RKO (cell line): ENCODE results near the gene UCK1.

Experiments used
- DNase-seq: peaks from one replicate; pipeline ENCODE4 v3.0.0-alpha.2; 2016; ENCODE audit warnings: low spot score

Gene UCK1

DNA sequence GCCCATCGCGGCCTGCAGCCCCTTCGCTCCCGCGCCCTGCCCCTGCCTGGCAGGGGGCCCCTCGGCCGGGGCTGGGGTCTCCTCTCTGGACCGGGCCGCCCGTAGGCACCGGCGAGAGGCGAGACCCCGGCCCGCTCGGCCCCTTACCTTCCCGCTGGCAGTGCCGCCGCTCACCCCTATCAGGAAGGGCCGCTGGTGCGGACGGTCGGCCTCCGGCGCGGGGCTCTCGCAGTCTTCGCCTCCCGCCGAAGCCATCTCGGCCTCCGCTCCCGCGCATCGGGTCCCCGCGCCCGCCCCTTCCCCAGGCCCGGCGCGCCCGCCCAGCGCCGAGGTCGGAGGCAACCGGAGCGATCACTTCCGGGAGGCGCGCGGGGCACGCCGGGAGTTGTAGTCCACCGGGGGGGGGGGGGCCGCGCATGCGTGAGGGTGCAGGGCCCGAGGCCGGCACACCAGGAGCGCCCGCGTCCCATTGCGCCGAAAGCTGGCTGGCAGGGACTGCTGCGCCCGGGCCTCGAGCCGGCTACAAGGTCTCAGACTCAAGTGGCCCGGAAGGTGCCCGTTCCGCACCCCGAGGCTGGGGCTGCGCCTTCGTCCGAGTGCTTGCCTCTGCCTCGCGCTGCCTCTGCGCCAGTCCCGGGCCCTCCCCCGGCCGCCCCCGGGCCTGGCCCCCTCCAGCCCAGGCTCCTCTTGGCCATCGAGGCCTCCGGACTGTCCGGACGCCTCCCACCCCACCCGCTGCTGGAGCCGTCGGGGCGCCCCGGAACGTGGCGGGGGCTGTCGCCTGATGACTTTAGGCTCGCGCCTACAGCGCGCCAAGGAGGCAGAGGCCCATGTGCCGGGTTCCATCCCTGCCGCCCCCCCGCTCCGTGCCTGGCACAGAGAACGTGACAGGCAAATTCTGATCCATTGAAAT, at the start of gene UCK1:
Gene UCK1 (minus strand): TSS at position 344 of the 913 bp plus-strand sequence. CDS start 89 bp downstream, at position 255.
- DNase-seq = peak; percentile 92

DNA sequence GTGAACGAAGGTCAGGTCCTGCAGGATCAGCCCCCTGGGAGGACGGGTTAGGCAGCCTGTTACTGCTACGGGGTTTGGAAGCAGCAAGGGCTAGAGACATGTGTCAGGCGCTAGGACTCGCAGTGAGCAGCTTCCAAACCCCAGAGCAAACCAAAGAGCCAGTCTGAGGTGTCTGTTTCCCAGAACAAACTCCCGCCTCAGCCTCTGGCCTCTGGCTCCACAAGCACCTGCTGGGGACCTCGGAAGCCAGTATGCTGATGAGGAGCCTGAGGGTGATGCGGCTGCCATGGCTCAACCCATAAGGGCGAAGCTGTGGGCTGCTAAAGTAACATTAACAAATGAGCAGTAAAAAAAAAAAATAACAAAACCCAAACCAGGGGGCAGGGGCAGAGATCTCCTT, 49.3 kb upstream of the UCK1 start:
- no peak for DNase-seq

DNA sequence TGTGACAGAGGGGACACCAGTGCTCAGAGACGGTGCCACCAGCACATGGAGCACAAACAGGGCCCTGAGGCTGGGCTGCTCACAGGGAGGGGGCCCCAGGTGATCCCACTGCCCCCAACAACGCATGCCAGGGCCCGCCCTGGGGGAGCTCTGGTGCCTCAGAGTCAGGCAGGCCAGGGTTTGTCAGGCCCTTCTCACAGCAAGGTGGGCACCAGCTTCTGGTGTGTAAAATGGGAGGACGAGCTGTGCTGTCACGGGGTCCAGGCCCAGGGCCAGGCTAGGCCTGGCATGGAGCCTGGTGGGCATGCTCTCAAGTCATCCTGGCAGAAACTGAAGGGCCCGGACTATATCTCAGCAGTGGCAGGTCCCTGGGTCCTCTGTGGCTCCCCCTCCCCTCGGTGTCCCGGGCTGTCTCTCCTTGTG, 48.7 kb upstream of the UCK1 start:
- no peak for DNase-seq

DNA sequence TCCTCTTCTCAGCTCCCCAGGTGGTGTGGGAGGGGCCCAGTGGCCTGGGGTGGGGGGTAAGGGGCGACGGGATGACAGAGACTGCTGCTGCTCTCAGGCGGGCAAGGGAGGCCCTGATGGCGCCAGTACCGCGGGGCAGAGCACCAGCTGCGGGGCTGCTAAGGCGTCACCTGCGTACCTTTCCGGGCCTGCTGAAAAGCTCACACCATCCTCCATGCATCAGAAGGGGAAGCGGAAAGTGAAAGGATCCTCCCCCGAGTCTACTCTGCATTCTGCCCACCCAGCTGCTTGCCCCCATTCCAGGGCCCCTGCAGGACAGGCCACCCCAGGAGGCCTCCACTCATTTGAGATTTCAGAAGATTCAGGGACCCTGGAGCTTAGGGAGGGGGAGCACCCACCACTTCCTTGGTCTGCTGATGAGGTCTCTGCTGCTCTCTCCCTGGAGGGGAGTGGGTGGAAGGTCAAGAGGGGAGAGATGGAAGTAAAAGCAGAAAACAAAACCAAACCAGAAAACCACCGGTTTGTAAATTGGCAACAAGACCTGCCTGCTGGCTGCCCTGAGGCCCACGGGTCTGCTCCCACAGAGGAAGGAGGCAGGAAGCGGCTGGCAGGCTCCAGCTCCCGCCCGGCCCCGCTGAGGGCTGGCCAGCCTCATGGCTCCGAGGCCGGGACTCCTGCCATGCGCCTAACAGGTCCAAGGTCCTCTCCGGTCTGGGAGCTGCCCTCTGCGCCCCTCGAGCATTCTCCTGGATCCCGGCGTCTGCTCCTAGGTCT, 47.9 kb upstream of the UCK1 start:
- no peak for DNase-seq

DNA sequence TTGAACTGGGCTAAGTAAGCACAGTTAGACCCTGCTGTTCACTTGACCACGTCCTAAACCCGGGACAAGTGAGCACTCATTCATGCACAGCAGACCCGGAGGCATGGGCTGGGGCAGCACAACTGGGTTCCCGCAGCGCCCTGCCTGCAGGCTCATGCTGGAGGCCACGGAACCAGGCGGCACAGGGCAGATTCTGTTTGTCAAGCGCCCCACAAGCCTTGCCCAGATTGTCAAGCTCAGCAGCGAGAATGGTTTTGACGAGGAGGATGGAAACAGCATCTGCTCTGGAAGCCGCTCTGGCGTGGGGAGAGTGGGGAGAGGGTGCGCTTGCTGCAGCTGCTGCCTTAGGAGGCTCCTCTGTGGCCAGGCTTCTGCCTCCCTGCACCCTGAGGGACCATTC, 47.0 kb upstream of the UCK1 start:
- no peak for DNase-seq

DNA sequence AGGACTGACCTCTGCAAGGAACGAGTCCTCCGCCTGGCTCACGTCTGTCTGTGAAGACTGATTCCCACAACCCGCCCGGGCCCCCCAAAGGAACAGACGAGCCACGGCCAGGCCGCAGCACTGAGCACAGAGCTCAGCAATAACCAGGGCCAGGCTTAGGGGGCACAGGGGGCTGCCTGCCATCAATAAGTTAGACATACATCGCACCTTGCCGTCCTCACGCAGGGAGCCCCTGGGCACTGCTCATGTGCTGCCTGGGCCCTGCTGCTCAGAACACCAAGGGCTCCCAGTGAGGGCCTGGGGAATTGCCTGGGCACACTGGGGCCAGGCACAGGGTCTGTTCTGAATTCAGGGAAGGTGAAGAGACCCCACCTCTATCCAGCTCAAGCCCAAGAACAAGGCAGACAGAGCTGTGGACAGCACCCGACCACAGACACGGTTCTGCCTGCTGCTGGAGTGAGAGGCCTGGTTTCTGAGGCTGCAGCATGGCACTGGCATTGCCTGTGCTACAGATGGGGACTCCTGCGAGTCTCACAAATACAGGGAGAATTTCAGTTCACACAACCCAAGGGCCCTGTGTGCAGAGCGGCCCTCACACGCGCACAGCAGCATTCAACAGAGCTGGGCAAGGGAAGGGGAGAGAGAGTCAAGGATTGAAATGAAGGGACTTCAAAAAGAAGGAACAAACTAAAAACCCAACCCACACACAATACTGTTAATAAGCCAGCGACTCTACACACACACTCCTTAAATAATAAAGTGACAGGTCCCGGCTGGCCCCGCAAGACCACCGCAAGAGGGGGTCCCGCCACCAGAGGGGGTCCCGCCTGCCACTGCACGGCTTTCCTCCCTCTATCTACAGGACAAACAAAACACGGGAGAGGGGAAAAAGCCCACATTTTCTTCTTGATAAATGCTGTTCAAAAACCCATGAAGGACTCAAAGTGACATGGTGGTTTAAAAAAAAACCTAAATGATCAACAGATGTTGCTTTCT, 46.2 kb upstream of the UCK1 start:
- no peak for DNase-seq

DNA sequence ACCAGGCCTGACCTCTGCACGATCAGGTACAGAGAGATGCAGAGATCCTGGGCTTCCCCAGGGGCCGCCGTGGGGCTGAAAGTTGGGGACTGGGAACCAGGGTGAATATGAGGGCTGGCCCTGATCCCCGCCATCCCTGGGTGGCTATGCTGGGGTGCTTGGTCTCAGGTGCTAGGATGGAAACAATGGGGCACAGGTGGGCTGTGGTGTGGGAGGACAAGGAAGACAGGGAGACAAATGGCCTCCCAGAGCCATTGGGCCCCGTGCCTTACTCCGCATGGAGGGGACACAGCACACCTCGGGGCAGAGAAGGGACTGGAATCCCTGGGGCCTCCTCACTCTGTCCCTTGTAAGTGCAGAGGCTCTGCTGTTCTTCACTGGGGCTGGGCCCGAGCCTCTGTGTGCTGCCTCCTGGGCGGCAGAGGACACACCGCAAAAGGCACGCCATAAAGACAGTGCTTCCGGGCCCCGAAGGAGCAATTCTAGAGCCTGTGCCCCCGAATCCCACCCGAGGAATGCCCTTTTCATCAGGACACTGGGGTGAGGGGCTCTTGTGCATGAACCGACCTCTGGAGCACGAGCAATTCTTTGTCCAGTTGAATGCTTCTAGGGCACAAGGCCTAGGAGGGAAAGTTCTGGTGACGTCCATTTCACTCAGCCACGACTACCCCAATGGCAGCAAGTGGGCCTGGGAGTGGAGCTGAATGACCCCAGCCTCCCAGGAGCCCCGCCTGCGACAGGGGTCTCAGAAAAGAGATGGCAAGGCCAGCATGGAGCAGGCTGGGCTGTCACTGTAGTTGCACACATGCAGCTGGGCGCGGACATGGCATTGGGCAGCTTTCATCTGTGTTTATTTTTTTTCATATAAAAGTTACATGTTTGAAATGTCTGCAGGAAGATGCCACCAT, 45.1 kb upstream of the UCK1 start:
- DNase-seq = no peak

DNA sequence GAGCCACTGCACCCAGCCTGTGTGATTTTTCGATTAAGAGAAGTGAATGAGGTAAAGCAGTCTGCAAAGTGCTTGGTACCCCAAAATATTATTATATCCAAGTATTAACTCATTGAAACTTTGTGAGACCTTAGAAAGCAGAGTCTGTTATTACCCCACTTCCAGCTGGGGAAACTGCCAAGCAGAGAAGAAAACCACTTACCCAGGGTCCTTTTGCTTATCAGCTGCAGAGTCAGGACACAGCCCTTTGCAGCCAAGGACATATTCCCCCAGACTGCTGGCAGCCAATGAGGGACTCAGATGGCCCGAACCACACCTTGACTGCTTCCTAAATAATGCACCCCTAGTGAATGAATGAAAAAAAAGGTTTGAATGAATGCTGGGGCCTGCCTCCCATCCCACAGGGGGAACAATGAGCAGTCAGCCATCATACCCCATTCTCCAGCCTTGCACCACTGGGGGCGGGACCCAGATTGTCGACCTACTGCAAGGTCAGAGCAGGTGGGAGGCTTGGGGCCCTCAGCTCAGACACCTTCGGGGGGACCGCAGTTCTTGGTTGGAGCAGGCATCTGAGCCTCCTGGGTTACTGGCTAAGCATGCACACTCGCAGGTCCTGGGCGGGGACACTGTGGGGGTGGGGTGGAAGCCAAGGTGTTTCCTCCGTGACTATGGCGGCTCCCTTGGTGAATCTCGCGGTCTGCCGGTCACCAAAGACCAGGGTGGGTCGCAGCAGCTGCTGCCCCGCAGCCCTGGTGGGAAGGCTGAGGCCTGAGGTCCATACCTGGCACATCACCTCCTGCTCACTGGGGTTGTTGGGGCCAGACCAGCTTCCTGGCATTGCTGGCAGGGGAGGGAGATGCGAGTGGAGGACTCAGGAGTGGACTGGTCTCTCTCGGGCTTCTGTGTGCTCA, 43.9 kb upstream of the UCK1 start:
- DNase-seq = no peak

DNA sequence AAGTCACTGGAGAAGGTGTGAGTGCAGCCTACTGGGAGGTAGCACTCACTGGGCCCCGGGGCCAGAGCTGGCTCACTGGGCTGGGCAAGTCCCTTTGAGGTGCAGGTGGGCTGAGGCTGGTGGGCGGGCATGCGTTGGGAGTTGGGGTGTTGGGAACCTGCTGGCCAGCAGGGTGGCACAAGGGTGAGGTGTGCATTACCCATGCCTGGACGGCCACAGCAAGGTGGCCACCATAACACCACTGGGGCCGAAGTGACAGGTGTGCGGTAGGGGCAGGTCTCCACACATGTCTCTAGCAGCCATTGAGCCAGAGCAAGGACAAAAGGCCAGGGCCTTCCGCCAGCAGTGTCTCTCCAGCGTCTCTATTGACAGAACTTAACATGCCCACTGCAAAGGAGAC, 36.8 kb upstream of the UCK1 start:
- no peak for DNase-seq

DNA sequence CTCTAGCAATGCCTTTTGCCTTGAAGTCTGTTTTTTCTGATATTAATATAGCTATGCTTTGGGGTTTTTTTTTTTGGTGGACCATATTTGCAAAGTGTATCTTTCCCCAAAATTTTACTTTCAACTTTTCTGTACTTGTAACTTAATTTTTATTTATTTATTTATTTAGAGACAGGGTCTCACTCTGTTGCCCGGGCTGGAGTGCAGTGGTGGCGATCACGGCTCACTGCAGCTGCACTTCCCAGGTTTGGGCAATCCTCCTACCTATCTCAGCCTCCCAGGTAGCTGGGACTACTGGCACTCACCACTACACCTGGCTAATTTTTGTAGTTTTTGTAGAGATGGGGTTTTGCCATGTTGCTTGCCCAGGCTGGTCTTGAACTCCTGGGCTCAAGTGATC, 35.1 kb upstream of the UCK1 start:
- DNase-seq = no peak

DNA sequence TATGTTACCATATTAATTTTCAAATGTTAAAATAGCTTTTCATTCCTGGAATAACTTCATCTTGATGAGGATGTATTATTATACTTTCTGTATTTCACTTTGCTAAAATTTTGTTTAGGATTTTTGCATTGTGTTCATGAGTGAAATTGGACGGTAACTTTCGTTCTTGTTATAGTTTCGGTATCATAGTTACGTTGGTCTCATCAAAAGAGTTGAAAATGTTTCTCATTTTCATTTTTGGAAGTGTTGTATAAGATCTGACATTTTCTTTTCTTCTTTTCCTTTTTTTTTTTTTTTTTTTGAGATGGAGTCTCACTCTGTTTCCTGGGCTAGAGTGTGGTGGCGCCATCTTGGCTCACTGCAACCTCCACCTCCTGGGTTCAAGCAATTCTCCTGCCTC, 34.3 kb upstream of the UCK1 start:
- no peak for DNase-seq

DNA sequence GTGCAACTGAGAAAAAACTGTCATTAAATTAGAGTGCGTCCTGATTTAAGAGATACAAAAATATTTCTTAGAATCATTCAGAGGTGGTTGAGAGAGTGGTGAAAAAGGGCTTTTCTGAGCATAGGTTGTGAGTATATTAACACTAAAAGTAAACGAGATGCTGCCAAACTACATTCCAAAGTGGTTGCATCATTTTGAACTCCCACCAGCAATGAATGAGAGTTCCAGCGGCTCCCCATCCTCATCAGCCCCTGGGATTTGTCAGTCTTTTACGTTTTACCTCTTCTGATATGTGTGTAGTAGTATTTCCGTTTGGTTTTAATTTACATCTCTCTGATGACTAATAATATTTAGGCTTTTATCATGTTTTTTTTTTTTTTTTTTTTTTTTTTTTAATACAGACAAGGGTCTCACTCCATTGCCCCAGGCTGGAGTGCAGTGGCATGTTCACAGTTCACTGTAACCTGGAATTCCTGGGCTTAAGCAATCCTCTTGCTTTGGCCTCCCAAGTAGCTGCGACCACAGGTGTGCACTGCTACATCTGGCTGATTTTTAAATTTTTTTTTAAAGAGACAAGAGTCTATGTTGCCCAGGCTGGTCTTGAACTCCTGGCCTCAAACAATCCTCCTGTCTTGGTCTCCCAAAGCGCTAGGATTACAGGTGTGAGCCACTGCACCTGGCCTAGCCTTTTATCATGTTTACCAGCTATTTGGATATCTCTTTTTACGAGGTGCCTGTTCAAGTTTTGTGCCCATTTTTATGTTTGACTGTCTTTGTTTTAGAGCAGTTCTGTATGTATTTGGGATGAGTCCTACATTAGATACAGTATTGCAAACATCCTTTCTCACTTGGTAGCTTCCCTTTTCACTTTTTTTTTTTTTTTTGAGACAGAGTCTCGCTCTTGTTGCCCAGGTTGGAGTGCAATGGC, 31.2 kb upstream of the UCK1 start:
- no peak for DNase-seq

DNA sequence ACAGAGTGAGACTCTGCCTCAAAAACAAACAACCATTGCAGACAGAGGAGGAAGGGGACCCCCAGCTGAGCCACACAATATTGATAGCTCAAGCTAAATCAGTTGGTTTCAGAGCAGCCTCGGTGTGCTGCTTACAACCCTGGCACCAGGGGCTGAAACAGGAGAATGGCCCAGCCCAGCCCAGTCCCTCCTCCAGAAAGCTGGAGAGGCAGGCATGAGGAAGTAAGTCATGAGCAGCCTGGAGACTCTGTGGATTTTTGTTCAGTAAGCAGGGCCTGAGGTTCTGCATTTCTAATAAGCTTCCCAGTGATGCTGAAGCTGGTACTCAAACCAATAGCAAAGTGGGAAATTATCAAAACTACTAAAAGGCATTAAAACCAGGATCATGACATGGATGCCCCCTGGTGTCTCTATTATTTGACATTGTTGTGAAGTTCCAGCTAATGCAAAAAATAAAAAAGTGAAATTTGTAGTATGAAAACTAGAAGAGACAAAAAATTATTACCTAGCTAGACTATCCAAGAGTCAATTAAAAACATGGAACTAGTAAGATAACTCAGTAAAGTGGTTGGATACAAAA, 28.4 kb upstream of the UCK1 start:
- DNase-seq = no peak

DNA sequence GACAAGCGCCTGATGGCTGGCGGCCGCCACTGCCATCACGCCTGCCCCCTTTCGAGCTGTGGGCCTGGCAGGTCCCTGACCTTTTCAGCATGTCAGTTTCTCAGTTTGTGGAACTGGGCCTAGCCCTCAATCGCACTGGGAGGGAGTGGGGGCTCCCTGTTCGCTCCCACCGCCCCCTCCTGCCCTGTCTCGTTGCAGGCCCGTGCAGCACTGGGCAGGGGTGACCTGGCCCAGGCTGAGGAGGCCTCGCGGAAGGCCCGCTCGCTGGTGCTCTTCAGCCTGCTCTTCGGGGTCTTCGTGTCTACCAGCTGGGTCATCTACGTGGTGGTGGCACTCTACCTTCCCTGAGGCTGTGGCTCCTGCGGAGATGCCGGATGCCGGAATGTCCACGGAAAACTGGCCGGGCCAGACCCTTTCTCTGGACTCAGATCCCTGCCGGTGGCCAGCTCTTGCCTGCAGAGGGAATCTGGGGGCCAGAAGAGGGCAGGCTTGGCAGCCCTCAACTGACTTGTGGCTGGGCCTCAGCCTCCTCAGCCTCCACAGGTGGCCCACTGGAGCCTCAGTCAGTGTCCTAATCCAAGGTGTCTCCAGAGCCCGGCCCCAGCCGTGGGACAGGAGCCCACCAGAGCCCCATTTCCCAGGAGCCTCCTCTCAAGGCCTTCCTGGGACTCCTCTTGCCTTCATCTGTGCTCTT, 26.9 kb upstream of the UCK1 start:
- DNase-seq = no peak

DNA sequence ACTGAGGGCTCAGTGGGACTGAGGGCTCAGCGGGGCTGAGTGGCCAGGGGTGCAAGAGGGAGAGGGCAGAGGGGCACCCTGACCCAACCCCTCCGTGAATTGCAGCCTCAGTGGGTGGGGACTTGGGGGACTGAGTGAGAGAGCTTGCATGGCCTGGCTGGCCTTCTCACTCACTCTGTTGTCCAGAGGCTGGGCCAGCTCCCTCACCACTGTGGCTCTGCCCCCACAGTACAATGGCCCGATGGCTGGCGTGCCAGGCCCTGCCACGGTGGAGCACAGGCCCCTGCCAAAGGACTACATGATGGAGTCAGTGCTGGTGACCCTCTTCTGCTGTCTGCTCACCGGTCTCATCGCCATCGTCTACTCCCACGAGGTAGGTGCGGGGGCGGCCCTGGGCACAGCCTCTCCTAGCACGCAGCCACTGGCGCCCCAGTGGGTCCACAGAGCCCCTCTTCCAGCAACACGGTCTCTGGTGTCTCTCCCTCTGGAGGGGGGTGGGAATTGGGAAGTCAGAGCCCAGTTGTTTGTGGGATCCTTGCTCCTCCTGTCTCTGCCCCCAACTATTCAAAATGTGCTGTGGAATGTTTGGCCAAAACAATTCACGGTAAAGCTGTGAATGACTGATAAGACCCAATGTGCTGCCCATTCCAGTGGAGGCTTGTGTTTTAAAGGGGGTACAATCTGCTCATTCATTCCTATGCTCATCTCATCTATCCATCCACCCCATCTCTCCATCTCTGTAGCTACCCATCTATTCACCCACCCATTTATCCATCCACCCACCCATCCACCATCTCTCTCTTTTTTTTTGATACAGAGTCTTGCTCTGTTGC, 25.0 kb upstream of the UCK1 start:
- DNase-seq = no peak

DNA sequence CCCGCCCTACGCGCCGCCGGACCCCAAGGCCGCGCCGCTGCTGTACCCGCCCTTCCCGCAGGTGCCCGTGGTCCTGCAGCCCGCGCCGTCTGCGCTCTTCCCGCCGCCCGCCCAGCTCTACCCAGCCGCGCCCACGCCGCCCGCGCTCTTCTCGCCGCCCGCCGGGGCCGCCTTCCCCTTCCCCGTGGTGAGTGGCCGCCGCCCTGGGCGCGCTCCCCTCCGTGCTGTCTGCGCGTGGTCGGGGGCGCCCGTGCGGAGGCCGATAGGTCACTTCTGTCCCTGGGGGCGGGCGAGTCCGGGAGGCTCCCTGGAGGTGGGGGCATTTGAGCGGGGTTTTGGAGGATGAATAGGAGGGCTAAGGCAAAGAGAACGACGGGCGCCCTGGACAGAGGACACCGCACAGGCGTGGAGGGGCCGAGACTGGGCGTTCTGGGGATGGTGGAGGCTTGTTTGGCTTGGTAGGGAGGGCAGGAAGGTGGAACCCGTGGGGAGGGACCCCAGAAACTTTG, 23.8 kb upstream of the UCK1 start:
- no peak for DNase-seq
